ENCODE measurements around the gene FES. TPM values are rescaled to one million over a fixed set of nuclear protein-coding genes. Genes with fewer than 3 reads are reported as not detected.

Gene FES
- total and polyA plus RNA-seq, 2 of the 13 experiments (the other 11 are each of a cell fraction or from before 2014, with no cell fraction given), result 4.0 to 9.5 TPM

DNA sequence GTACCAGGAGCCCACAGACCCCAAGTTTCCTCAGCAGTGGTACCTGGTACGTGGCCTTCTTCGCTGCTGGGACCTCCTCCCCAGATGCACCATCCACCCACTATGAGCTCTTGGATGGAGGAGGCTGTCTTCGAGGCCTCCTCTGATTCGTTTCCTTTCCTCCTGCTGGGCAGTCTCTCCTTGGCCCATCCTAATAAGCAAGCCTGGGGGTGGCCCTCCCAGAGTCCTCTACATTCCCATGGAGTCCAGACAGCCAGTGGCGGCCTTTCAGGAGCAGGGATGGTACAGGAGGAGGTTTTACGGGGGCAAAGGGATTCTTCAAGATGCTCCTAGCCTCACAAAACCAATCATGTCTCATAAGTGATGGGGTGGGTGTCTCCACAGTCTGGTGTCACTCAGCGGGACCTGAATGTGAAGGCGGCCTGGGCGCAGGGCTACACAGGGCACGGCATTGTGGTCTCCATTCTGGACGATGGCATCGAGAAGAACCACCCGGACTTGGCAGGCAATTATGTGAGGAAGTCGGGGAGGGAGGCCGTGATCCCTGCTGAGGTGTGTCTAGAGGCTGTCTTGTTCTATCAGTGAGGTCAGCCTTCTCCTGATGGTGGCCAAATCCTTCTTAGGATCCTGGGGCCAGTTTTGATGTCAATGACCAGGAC, 7.7 kb upstream of the FES start (continued):
- TF ChIP-seq, protein P1, sequence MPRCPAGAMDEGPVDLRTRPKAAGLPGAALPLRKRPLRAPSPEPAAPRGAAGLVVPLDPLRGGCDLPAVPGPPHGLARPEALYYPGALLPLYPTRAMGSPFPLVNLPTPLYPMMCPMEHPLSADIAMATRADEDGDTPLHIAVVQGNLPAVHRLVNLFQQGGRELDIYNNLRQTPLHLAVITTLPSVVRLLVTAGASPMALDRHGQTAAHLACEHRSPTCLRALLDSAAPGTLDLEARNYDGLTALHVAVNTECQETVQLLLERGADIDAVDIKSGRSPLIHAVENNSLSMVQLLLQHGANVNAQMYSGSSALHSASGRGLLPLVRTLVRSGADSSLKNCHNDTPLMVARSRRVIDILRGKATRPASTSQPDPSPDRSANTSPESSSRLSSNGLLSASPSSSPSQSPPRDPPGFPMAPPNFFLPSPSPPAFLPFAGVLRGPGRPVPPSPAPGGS (CRISPR knock-in tag; IDR thresholded peaks at IDR 0.05), result no peak
- TF ChIP-seq ZNF337 (CRISPR knock-in tag; IDR thresholded peaks at IDR 0.05; ENCODE audit: borderline replicate concordance, low read depth), result no peak
- TF ChIP-seq ARNT2 (CRISPR knock-in tag; IDR thresholded peaks at IDR 0.05; ENCODE audit: low read depth), result no peak

DNA sequence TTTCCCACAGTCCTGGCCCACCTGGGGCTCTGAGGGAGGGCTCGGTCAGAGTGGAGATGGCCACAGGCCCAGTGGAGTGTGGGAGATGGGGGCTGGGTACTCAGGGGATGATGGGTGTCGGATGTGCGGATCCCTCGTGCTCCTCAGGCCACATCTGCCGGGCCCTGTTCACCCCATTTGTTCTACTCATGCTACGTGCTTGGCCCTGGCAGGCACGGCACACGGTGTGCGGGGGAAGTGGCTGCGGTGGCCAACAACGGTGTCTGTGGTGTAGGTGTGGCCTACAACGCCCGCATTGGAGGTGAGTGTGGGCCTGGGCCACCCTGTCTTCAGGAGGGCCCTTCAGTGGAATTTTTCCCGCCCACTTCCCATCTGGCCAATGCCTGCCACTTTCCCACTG, 7.0 kb upstream of the FES start:
- Histone ChIP-seq H4K20me1 (ENCODE audit: insufficient read depth, low read length) (peaks cover 24% of the 10 kb centered on the region; the same call in 1 of the 2 replicates), H3K9ac (ENCODE audit: insufficient read depth, low read depth, low read length) (no peak overlapping the region), H3K27me3 (ENCODE audit: control insufficient read depth in 1 of 2, insufficient read depth in 2 of 2, low read length in 2 of 2) (no peaks in the 10 kb centered on the region; a peak in 1 of 5 replicates), H3K4me2 (ENCODE audit: low read depth, low read length) (no peak overlapping the region), H3K27ac (ENCODE audit: extremely low read length, insufficient read depth, low read length) (no peak overlapping the region), H3K4me1 (ENCODE audit: insufficient read depth, low read length) (peaks cover 32% of the 10 kb centered on the region), H3K79me2 (ENCODE audit: insufficient read depth, low read length) (peaks cover 7% of the 10 kb centered on the region), H2AFZ (ENCODE audit: low read length) (no peak overlapping the region), H3K4me3 (replicated peaks in 1 of 3; ENCODE audit: insufficient read depth in 1 of 3, low read depth in 2 of 3, low read length in 3 of 3) (no peak overlapping the region), H3K9me3 (ENCODE audit: low read length) (no peaks in the 10 kb centered on the region), H3K36me3 (replicated peaks in 1 of 2; ENCODE audit: control insufficient read depth in 1 of 2, insufficient read depth in 2 of 2, low read length in 2 of 2) (peaks cover 7 to 43% of the 10 kb centered on the region in 2 experiments; a peak in 4 of 5 replicates)
- no peak for DNase-seq (ENCODE audit: low spot score)
- ChIA-PET POLR2A (no interaction called here), CTCF (ENCODE audit: low intra/inter-chr PET ratio, low total read pairs) (no interaction called here)
- intact Hi-C loops (cut with micrococcal nuclease; ENCODE audit: unreplicated experiment) (no loop called here), in situ Hi-C loops (cut with HindIII; ENCODE audit: extremely low pct_ligation_motif_present, low pct_unique_long_range_greater_than_20kb) (no loop called here)
- FAIRE-seq, result no peak
- 100% methylated on average over 1 of the region's 14 CpGs for WGBS (ENCODE audit: low lambda C conversion rate)
- no TSS peak for BruUV-seq (replicated peaks)
- ATAC-seq, result no peak
- TF ChIP-seq, protein P2, sequence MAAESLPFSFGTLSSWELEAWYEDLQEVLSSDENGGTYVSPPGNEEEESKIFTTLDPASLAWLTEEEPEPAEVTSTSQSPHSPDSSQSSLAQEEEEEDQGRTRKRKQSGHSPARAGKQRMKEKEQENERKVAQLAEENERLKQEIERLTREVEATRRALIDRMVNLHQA (CRISPR knock-in tag; IDR thresholded peaks at IDR 0.05), result no peak
- TF ChIP-seq, protein P3, sequence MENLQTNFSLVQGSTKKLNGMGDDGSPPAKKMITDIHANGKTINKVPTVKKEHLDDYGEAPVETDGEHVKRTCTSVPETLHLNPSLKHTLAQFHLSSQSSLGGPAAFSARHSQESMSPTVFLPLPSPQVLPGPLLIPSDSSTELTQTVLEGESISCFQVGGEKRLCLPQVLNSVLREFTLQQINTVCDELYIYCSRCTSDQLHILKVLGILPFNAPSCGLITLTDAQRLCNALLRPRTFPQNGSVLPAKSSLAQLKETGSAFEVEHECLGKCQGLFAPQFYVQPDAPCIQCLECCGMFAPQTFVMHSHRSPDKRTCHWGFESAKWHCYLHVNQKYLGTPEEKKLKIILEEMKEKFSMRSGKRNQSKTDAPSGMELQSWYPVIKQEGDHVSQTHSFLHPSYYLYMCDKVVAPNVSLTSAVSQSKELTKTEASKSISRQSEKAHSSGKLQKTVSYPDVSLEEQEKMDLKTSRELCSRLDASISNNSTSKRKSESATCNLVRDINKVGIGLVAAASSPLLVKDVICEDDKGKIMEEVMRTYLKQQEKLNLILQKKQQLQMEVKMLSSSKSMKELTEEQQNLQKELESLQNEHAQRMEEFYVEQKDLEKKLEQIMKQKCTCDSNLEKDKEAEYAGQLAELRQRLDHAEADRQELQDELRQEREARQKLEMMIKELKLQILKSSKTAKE (CRISPR knock-in tag; IDR thresholded peaks at IDR 0.05; ENCODE audit: borderline replicate concordance), result no peak
- TF ChIP-seq, protein P4, sequence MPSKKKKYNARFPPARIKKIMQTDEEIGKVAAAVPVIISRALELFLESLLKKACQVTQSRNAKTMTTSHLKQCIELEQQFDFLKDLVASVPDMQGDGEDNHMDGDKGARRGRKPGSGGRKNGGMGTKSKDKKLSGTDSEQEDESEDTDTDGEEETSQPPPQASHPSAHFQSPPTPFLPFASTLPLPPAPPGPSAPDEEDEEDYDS (CRISPR knock-in tag; IDR thresholded peaks at IDR 0.05), result no peak
- TF ChIP-seq ZNF329 (CRISPR knock-in tag; IDR thresholded peaks at IDR 0.05; ENCODE audit: low read depth), result no peak
- TF ChIP-seq MZF1 (CRISPR knock-in tag; IDR thresholded peaks at IDR 0.05; ENCODE audit: borderline replicate concordance), result no peak
- TF ChIP-seq, protein P5, sequence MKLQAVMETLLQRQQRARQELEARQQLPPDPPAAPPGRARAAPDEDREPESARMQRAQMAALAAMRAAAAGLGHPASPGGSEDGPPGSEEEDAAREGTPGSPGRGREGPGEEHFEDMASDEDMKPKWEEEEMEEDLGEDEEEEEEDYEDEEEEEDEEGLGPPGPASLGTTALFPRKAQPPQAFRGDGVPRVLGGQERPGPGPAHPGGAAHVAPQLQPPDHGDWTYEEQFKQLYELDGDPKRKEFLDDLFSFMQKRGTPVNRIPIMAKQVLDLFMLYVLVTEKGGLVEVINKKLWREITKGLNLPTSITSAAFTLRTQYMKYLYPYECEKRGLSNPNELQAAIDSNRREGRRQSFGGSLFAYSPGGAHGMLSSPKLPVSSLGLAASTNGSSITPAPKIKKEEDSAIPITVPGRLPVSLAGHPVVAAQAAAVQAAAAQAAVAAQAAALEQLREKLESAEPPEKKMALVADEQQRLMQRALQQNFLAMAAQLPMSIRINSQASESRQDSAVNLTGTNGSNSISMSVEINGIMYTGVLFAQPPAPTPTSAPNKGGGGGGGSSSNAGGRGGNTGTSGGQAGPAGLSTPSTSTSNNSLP (IDR thresholded peaks at IDR 0.05; ENCODE audit: low read depth, low read length), result no peak
- no peak for TF ChIP-seq ZNF678 (CRISPR knock-in tag; IDR thresholded peaks at IDR 0.05)
- TF ChIP-seq TGIF2 (CRISPR knock-in tag; IDR thresholded peaks at IDR 0.05), result no peak
- no peak for TF ChIP-seq GATA4 (IDR thresholded peaks at IDR 0.05; ENCODE audit: borderline replicate concordance, low read depth)
- TF ChIP-seq, protein P6, sequence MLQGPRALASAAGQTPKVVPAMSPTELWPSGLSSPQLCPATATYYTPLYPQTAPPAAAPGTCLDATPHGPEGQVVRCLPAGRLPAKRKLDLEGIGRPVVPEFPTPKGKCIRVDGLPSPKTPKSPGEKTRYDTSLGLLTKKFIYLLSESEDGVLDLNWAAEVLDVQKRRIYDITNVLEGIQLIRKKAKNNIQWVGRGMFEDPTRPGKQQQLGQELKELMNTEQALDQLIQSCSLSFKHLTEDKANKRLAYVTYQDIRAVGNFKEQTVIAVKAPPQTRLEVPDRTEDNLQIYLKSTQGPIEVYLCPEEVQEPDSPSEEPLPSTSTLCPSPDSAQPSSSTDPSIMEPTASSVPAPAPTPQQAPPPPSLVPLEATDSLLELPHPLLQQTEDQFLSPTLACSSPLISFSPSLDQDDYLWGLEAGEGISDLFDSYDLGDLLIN (CRISPR knock-in tag; IDR thresholded peaks at IDR 0.05; ENCODE audit: borderline replicate concordance), result no peak
- TF ChIP-seq MAF1 (CRISPR knock-in tag; IDR thresholded peaks at IDR 0.05; ENCODE audit: borderline replicate concordance), result no peak
- no peak for TF ChIP-seq THAP11 (CRISPR knock-in tag; IDR thresholded peaks at IDR 0.05)
- no peak for TF ChIP-seq HHEX (CRISPR knock-in tag; IDR thresholded peaks at IDR 0.05)

All from HepG2 (cell line).